Activated CD4-positive, CD25-positive, alpha-beta regulatory T cell treated with anti-CD3 and anti-CD28 coated beads, Interleukin-2, amount 50 U/mL, for 24 hours (primary cell): Measurements from ENCODE around the gene UBE2S.
"Not testable (repeated sequence)": the region's sequence is repeated elsewhere in the genome, so short reads cannot be mapped to it uniquely, and the experiment has no call there.

Source experiments
- ATAC-seq, 2 donors: fragments of 150-1000 bp; cut with Tn5 transposase; one replicate each; pipeline ENCODE4 v1.10.0; 2021; ENCODE audit warnings: mild to moderate bottlenecking in 1 of 2, moderate library complexity in 1 of 2

Gene UBE2S

GRCh38 chr19:55439052-55439451, 31.5 kb upstream of the UBE2S start:
- no peak for ATAC-seq

DNA sequence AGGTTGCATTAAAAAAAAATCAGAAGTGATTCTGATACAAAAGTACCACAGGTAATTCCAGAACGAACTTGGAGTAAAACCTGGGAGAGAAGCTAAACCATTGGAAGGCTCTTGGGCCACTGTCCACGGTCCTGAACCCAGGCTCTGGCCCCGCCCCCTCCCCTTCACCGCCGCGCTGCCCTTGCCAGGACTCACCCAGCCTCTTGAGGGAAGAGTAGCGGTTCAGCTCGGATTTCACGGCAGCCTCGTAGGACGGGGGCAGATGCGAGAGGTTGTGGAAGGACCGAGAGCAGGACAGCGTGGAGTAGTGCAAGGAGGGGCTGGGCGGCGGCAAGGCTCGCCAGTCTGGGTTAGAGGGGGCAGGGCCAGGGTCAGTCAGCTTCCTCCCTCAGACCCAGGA, 29.8 kb upstream of the UBE2S start:
- no peak for ATAC-seq

- ATAC-seq, result no peak
These were observed 29.3 kb upstream of the UBE2S start for GRCh38 chr19:55436847-55437246.

- no peak for ATAC-seq
These were observed 27.4 kb upstream of the UBE2S start for GRCh38 chr19:55435020-55435419.

GRCh38 chr19:55434356-55434919, 26.9 kb upstream of the UBE2S start:
- no peak for ATAC-seq

- ATAC-seq, result no peak
These were observed 25.7 kb upstream of the UBE2S start for GRCh38 chr19:55433292-55433691.

DNA sequence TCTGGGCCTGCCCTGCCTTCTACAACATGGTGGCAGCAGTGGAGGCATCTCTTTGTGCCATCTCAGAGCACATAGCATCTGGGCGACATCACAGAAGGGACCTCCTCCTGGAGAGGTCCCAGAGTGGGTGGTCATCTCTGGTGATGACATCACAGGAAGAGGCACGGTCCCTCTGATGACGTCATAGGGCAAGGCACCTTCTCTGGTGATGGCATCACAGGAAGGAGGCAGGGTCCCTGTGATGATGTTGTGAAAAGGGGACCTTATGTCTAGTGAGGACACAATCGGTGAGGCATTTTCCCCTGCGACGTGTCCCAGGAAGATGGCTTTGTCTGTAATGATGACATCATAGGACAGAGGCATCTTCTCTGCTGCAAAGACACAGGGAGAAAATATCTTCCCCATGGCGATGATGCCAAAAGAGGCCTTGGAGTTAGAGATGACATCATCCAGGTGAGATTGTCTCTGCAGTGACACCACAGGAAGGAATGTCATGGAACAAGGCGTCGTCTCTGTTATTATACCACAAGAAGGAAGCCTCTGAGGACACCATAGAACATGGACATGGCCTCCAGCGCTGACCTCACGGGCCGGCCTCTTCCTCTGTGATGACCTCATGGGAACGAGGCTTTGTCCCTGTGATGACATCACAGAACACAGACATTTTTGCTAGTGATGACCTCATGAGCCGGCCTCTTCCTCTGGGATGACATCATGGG, 24.8 kb upstream of the UBE2S start:
- ATAC-seq, result no peak

DNA sequence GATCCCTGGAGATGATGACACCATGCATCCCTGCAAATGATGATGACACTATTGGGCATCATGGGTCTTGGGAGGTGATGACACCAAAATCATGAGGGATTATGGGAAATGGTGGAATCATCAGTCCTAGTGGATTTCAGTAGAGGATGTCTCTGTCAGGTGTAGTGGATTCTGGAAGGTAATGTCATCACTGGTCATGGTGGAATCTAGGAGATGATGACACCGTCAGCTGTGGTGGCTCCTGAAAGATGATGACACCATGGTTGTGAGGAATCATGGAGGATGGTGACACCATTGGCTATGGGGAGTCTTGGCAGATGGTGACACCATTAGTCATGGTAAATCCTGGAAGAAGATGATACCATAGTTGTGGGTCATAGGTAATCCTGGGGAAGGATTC, 23.6 kb upstream of the UBE2S start:
- ATAC-seq, result no peak

- no peak for ATAC-seq
These were observed 18.5 kb upstream of the UBE2S start for GRCh38 chr19:55426042-55426441.

DNA sequence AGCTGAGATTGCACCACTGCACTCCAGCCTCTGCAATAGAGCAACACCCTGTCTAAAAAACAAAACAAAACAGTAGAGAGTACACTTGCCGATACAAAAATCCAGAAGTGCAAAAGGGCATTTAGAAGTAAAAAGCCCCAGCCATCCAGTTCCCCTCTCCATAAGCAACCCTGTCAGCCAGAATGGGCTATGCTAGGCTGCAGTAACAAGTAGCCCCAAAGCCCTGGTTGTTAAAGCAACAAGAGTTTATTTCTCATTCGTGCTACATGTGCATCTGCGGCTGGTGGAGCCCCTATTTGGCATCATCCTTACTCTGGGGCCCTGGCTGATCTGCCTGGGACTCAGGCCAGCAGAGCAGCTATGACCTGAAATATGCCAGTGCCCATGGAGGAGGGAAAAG, 16.9 kb upstream of the UBE2S start:
- ATAC-seq, result no peak

- ATAC-seq, result no peak
These were observed 15.8 kb upstream of the UBE2S start for GRCh38 chr19:55423225-55424005.

DNA sequence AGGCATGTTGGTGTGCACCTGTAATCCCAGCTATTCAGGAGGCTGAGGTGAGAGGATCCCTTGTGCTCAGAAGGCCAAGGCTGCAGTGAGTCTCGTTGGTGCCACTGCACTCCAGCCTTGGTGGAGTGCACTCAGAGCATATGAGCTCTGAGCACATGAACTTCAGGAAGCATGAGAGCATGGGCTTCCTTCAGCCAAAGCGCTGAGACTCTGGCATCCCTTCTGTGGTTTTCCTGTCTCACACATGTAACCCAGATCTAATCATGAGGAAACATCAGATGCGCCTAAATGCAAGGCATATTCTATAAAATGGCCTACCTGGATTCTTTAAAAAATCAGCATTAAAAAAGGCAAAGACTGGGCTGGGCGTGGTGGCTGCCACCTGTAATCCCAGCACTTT, 13.7 kb upstream of the UBE2S start:
- ATAC-seq, result not testable (repeated sequence)

GRCh38 chr19:55419624-55420236, 12.1 kb upstream of the UBE2S start:
- ATAC-seq, result no peak

DNA sequence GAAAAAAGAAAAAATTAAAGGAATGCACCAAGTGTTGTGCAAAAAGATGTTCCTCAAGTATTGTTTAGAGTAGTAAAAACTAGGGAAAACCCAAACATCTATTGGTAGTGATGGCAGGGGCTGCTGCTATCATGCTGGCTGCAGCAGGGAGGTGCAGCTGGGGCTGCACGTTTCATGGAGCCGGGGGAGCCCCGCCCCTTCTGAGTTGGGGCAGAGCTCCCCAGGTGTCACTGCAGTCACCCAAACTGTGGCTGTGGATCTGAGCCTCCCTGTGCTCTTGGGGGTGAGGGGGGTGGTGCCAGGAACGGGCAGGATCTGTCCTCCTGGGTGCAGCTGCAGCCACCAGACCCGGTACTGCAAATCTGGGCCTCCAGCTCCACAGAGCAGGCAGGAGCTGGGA, 11.5 kb upstream of the UBE2S start:
- ATAC-seq, result no peak

DNA sequence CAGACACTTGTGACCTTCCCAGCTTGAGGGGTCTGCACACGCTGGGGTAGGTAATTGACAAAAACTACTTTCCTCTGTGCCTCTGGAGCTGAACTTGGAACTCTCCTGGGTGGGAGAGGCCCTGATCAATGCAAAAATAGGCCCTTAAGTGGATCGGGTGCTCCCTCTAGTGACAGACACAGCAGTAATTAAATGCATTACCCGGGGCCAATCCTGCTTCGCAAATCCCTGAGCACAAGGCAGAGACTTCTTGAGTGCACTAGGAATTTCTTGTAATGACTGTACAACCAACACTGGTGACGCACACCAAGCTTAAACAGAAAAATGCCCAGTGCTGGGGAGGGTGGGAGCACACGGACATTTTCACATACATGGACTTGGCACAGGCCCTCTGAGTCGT, 10.6 kb upstream of the UBE2S start:
- peak in 1 of 2 donors; percentile 71 for ATAC-seq

- ATAC-seq, result no peak
These were observed 2.6 kb upstream of the UBE2S start for GRCh38 chr19:55410168-55410567.

DNA sequence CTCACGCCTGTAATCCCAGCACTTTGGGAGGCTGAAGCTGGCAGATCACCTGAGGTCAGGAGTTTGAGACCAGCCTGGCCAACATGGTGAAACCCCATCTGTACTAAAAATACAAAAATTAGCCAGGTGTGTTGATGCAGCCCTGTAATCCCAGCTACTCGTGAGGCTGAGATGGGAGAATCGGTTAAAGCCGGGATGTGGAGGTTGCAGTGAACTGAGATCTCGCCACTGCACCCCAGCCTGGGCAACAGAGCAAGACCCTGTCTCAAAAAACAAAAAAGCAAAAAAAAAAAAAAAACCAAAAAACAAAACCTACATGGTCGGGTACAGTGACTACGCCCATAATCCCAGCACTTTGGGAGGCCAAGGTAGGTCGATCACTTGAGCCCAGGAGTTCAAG, 1.6 kb upstream of the UBE2S start:
- ATAC-seq, result not testable (repeated sequence)

- ATAC-seq, result no peak
These were observed 915 bp upstream of the UBE2S start for GRCh38 chr19:55408533-55408872.

DNA sequence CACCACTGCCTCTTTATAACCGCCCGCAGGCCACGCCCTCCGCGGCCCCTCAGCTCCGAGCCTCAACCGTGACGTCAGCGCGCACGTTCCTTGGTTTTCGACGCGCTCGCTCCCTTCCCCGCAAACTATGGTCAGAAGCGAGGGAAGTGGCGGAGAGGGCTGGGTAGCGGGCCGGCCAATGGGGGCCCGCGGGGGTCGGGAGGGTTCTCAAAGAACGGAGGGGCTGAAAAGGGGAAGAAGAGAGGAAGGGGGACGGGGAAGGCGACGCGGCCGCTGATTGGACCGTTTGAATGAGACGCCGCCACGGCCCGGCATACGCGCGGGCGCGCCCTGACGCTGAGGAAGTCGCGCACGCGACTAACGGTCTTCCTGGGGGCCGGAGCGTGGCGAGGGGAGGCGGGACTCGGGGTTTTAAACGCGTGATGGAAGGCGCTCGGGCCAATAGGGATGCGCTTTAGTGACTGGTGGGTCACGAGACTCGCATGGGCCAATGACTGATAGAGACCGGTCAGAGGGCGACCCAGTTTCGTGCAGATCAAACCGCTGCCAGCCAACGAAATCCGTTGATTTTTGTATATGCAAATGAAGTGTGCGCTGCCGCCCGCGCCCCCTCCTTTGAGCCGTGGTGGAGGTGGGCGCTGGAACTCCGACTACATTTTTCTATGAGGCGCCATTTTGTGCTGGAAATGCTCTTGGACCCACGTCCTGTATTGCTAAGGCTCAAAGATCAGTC, 378 bp upstream of the UBE2S start:
- peak; percentile 95 for ATAC-seq

DNA sequence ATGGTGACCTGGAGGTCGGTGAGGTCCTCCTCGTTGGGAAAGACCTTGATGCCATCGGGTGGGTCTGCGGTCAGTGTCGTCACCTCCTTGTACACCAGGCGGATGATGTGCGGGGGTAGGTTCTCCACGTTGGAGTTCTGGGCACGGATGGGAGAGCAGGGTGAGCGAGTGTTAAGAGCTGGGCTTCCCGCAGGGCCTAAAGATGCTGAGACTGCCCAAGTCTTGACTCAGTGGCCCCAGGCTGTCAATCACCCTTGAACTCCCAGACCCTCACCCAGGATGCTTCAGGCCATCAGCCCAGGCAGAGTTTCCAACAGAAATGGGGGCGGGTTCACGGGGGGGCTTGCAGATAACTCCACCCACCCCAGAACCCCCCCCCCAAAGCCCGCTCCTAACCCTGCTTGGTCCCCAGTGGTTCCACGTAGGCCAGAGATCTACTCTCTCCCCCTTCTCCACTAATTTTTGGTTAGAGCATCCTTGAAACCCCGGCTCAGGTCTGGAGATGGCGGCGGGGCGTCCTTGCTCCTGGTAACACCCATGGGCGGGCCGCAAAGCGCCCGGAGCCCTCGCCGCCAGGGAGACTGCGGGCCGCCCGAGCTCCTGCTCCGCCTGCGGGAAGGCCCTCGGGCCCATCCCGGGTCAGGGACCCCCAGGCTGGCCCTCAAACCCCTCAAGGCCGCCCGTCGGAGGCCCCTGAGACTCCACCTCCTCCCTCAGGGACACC, 600 bp downstream of the UBE2S start:
- no peak for ATAC-seq

DNA sequence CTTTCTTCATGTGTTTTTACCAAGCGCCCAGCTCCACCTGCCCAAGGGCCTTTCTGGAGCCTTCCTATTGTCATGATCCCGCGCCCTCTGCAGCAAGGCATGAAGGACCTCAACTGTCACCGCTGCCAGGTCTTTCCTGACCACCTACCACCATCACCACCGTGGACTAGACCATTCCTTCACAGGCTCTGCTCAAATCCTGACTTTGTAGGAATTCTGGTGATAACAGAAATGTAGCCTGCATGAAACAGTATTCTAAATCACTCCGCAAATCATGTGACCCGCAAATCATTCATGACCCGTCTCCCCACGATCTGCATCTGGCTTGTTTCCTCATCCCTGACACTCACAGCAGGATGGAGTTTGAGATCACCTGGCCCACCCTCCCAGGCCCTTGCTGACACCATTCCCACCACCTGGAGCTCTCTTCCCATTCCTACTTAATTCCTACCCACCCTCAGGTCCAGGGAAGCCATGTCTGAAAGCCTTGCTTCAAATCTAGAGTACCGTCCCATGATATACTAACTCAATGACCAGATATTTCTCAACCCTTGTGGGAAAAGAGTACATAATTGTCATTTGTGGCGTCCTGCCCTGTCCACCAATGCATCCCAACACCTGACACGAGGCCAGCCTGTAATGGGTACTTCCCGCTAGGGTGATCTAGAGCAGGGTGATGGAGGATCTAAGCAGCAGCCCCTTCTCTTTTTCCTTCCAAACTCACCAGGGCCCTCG, 1.3 kb downstream of the UBE2S start:
- no peak for ATAC-seq

DNA sequence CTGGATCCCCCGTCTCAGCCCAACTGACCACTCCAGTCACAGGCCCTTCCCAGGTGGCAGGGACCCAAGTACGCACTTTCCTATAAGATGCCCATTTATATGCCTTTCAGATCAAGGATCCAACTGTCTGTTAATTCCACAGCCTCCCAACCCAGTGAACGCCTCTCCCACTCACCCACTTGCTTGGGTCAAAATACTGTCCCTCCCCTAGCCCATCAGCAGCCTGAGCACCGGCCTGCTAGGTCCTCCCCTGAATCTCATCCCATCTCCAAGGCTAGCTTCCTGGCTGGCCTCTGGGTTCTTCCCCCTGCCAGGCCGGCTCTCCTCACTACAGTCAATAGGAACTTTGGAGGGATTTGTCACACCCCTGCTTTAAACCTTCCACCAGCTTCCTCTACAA, 1.9 kb downstream of the UBE2S start:
- ATAC-seq, result no peak
